ENCODE data around the gene PLTP.
"Not testable (repeated sequence)": the region's sequence is repeated elsewhere in the genome, so short reads cannot be mapped to it uniquely, and the experiment has no call there.

Gene PLTP

DNA sequence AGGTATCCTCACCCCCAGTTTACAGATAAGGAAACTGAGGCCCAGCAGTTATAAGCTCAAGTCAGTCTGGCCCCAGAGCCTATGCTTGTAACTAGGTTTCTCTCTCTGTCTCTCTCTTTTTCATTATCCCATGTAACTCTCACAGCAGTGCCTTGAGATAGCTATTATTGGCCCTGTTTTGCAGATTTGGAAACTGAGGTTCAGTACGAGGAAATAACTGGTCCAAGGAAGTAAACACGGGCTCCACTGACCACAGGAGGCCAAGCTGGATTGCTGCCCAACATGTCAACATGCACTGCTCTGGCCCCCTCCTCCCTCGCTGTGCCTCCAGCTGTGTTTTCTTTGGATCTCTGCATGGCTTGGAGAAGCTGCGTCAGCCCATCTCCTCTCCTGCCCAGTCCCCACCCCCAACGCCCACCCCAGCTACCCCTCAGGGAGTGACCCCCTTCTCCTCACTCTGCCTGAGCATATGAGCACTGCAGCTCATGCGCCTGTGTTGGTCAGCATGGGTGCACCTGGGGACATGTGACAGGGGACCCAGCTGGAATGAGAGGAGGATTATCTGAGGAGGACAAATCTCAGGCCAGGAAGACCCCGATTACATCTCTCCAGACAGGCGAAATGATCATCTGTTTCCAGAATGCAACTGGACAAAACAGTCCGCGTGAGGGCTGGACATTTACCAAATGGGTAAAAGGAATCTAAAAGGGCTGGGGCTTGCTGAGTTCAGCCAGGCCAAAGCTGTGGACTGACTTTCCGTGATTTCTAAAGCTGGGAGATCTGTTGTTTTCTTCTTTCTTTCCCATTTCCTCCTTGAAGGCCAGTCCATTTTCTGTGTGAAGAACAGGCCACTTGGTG, 7.8 kb upstream of the PLTP start:
- no peak for DNase-seq (ENCODE audit: low spot score)

- DNase-seq (ENCODE audit: low spot score) = no peak
Measured at GRCh38 chr20:45918779-45919537, 7.0 kb upstream of the PLTP start.

DNA sequence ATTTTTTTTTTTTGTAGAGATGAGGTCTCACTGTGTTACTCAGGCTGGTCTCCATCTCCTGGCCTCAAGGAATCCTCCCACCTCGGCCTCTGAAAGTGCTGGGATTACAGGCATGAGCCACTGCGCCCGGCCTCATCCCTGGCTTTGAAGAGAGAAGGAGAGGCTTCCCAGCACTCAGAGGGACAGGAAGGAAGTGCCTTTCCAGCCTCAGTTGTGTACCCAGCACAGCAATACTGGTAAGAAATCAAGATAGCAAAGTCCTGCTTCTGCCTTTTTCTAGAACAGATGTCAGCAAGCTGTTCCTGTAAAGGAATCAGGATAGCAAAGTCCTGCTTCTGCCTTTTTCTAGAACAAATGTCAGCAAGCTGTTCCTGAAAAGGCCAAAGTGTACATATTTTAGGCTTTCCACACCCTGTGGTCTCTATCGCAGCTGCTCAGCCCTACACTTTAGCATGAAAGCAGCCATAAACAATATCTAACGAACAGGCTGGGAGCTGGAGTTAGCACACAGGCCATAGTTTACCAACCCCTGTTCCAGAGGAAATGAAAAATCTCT, 6.3 kb upstream of the PLTP start:
- DNase-seq (ENCODE audit: low spot score) = no peak

- DNase-seq (ENCODE audit: low spot score) = no peak
Measured at GRCh38 chr20:45917790-45918141, 5.8 kb upstream of the PLTP start.

DNA sequence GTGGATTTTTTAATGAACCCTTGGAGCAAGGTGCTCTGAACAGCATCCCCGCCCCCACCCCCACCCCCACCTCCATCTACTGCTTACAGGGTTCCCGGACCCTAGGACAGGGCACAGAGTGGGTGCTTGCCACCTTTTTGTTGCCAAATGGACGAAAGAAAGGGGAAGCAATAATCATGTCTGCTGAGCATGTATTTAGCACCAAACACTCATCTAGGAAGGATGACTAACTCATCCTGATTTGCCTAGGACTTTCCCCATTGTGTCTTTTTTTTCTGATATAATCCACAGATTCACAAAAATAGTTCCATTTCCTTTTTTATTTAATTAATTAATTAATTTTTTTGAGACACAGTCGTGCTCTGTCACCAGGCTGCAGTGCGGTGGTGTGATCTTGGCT, 1.2 kb upstream of the PLTP start:
- DNase-seq (ENCODE audit: low spot score) = no peak

DNA sequence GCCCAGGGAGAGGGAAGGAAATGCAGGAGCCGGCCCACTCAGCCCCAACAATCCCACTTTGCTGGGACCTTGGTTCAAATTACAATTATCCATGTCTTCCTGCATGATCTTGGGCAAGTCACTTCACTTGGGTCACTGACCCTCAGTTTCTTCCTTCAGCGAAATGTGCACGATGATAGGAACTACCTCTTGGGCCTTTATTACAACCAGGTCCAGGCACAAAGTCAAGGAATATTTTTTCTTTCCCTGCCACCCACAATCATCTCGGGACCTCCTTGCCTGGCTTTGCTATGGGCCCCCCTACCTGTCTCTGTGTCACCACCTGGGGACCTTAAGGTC, 358 bp upstream of the PLTP start:
- no peak for DNase-seq (ENCODE audit: low spot score)

DNA sequence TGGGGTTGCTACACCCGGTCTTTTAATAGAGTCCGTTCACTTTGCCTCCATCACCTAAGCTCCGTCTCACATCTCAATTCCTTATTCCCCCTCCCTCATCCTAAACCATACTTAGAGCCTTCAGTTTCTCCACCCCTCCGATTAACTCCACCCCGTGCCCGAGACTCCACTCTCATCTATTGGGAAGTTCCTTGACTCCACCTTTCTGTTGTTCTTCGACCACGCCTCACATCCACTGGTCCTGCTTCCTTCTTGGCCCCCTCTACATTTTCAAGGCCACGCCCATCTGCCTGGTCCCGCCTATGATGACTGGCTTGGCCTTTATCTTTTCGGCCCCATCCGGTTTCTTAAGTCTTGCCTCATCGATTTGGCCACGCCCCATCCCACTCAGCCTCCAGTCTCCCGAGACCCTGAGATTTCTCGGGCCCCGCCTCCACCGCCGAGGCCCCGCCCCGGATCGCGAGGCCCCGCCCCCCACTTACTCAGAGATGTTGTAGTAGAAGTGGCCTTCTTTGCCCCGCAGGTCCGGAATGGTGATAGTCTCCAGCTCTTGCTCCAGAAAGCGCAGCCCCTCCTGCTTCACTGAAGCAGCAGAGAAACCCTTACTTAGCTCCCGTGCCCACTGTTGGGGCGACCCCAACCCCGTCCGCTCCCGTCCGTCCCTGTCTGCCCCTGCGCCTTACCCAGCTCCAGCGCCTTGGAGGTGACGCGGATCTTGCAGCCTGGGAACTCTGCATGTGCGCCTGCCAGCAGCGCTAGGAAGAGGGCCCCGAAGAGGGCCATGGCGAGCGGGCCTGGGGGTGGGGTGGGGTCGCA, 1.1 kb downstream of the PLTP start:
- DNase-seq (ENCODE audit: low spot score) = peak; percentile 89

DNA sequence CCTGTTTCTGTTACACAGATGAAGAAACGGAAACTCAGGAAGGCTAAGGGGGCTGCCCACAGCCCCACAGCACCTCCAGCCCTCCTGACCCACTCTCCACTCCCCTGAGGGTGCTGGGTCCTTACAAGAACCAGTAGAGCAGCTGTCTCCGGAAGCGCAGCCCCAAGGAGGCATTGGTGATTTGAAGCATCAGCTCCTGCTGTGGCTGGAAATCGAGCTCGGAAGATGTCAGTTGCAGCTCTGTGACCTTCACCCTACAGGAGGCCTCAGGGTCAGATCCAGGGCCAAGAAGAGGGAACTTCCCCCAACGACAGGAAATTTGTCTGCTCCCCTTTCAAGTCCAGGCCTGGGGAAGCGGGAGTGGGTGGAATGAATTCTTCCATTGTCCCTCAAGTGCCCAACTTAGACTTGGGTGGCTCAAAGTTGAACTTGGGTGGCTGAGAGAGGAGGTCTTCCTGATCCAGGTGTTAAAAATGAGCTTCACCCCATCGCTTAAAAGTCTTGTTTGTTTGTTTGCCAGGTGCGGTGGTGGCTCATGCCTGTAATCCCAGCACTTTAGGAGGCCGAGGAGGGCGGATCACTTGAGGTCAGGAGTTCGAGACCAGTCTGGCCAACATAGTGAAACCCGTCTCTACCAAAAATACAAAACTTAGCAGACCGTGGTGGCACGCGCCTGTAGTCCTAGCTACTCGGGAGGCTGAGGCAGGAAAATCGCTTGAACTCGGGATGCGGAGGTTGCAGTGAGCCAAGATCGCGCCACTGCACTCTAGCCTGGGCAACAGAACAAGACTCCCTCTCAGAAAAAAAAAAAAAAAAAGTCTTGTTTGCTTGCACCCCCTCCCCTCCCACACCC, 1.9 kb downstream of the PLTP start:
- DNase-seq (ENCODE audit: low spot score) = no peak

- no peak for DNase-seq (ENCODE audit: low spot score)
Measured at GRCh38 chr20:45909336-45909808, 2.6 kb downstream of the PLTP start.

- DNase-seq (ENCODE audit: low spot score) = no peak
Measured at GRCh38 chr20:45908084-45908483, 3.9 kb downstream of the PLTP start.

- no peak for DNase-seq (ENCODE audit: low spot score)
Measured at GRCh38 chr20:45907219-45907948, 4.6 kb downstream of the PLTP start.

- DNase-seq (ENCODE audit: low spot score) = no peak
Measured at GRCh38 chr20:45905505-45906079, 6.4 kb downstream of the PLTP start.

- no peak for DNase-seq (ENCODE audit: low spot score)
Measured at GRCh38 chr20:45904583-45905504, 7.1 kb downstream of the PLTP start.

DNA sequence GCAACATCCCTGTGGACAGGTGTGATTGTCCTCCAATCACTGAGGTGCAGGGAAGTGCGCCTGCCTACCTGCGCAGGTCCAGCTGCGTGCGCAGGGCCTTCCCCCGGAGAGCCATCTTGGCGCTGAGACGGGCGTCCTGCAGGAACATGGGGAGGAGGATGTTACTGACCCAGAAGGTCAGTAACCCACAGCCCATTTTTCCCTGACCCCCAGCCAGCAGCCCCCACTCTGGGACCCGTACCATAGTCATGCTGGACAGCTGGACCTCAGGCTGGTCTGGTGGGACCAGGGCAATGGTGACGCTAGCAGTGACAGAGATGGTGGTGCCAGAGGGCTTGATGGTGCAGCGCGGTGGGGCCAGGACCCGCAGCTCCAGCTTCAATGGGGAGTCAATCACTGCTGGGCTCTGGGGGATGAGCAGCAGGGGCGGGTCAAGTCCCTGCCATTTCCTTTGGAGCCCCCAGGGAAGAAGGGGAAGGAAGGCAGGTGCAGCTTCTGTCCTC, 9.7 kb downstream of the PLTP start:
- DNase-seq (ENCODE audit: low spot score) = no peak

DNA sequence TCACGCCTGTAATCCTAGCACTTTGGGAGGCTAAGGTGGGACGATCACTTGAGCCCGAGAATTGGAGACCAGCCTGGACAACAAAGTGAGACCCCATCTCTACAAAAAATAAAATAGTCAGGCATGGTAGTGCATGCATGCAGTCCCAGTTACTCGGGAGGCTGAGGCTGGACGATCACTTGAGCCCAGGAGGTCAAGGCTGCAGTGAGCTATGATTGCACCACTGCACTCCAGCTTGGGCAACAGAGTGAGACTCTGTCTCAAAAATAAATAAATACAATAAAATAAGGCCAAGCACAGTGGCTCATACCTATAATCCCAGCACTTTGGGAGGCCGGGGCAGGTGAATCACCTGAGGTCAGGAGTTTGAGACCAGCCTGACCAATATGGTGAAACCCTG, 10.6 kb downstream of the PLTP start:
- DNase-seq (ENCODE audit: low spot score) = not testable (repeated sequence)

DNA sequence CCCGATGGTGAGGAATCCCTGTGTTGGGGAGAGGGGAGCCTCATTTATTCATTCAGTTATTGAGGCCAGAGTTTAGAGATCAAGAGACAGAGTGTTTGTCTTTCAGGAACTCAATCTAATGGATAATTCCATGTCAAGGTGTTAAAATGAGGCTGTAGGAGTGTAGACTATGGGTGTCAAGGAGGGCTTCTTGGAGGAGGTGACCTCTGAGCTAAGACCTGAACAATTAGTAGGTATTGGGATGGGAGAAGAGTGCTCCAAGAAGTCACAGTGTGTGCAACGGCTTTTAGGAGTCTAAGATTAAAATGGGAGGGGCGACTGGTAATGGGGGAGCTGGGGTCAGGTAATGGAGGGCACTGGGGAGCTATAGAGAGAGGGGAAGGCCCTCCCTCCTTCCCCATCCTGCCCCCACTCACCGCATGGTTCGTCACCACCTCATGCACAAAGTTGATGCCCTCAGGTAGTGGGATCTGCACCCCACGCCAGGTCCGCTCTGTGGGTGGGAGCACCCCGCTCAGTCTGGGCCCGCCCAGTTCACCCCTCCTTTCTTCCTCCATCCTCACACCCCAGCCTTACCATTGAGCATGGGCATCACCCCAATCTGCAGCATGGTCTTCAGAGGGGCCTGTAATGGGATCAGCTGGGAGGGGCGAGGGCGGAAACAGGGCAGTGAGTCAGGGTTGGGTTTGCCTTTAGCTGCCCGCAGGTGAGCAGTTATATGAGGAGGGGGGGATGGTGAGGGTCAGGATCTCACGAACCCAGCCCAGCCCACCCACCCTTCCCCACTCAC, 12.7 kb downstream of the PLTP start:
- DNase-seq (ENCODE audit: low spot score) = no peak

GRCh38 chr20:45898285-45898684, 13.7 kb downstream of the PLTP start:
- no peak for DNase-seq (ENCODE audit: low spot score)

- DNase-seq (ENCODE audit: low spot score) = no peak
Measured at GRCh38 chr20:45897692-45898091, 14.3 kb downstream of the PLTP start.
